GM21360 (cell line): Measurements from ENCODE around the gene BAZ1A.
A peak's percentile ranks its signal among the peaks of the same experiment; 100 is the strongest.

Experiments used
- ATAC-seq: cut with Tn5 transposase; IDR thresholded peaks from one replicate; pipeline ENCODE4 v1.9.1; 2021; ENCODE audit warnings: mild to moderate bottlenecking, moderate library complexity; ENCODE audit not compliant: unreplicated experiment

Gene BAZ1A, protein sequence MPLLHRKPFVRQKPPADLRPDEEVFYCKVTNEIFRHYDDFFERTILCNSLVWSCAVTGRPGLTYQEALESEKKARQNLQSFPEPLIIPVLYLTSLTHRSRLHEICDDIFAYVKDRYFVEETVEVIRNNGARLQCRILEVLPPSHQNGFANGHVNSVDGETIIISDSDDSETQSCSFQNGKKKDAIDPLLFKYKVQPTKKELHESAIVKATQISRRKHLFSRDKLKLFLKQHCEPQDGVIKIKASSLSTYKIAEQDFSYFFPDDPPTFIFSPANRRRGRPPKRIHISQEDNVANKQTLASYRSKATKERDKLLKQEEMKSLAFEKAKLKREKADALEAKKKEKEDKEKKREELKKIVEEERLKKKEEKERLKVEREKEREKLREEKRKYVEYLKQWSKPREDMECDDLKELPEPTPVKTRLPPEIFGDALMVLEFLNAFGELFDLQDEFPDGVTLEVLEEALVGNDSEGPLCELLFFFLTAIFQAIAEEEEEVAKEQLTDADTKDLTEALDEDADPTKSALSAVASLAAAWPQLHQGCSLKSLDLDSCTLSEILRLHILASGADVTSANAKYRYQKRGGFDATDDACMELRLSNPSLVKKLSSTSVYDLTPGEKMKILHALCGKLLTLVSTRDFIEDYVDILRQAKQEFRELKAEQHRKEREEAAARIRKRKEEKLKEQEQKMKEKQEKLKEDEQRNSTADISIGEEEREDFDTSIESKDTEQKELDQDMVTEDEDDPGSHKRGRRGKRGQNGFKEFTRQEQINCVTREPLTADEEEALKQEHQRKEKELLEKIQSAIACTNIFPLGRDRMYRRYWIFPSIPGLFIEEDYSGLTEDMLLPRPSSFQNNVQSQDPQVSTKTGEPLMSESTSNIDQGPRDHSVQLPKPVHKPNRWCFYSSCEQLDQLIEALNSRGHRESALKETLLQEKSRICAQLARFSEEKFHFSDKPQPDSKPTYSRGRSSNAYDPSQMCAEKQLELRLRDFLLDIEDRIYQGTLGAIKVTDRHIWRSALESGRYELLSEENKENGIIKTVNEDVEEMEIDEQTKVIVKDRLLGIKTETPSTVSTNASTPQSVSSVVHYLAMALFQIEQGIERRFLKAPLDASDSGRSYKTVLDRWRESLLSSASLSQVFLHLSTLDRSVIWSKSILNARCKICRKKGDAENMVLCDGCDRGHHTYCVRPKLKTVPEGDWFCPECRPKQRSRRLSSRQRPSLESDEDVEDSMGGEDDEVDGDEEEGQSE (N-terminal part only)

DNA sequence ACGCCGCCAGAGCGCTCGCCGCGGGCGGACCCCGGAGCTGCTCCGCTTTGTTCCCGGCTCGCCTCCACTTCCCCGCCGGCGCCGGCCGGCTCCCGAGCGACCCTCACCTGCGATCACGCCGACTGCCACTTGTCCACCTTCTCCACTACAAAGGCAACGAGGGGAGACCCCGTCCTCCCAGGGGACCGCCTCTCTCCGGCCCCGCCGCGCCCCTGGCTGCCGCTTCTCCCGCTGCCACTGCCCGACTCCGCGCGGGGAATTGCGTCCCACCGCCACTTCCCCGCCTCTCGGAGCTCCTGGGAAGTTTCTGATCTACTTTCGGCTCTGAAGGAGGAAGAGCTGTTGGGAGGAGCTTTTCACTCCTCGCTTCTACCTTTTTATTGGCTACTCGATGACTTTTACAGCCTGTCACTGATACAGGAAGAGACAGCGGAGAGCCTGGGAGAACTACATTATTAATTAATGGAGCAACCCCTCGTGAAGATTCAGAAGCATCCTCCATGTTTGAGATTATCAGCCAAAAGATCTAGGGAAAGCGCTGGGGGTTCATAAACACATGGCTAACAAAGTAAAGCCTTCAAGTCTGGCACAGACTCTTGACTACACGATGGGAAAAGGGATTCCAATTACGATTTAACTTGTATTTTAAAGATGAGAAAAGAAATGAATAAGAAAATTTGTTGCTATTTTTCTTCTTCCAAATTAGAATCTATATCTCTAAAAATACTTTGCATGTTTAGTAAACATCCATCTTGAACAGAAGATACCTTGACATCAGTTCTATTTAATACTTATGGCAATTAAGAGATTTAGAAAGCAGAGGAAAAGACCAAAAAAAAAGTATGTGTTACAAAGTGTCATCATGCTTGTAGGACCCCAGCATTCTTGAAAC lies at the start of gene BAZ1A:
Gene BAZ1A (minus strand): TSS at position 330 of the 892 bp plus-strand sequence. CDS start 756 bp downstream, outside the sequence.
- ATAC-seq: peak; percentile 28

DNA sequence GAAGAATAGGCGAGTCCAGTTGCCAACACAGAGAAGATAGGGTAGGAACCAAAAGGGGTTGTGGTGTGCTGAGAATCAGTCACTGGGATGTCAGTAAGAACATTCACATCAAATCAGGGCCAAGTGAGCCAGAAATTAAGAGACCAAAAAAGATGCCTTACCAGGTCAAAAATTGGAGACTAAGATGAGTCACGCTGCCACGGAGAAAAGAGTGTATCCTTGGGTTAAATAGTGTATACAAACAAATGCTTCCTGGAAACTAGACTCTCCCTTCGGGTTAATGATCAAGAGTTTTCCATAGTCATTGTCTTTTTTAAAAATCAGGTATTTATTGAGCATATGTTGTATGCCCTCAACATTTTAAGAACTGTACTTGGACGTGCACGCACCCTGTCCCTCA lies 45.2 kb upstream of the BAZ1A start:
- no peak for ATAC-seq

DNA sequence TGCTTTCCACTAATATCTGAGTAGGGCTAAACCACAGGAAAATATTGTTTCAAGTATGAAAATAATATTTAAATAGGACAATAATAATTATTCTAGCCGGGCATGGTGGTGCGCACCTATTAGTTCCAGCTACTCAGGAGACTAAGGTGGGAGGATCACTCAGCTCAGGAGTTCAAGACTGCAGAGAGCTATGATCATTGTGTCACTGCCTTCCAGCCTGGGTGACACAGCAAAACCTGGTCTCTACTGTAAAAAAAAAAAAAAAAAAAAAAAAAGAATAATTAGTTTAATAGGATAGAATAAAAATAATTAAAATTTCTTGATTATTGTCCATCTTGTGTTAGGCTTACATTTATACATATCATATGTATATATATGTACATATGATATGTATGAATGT lies 38.5 kb upstream of the BAZ1A start:
- ATAC-seq: no peak

DNA sequence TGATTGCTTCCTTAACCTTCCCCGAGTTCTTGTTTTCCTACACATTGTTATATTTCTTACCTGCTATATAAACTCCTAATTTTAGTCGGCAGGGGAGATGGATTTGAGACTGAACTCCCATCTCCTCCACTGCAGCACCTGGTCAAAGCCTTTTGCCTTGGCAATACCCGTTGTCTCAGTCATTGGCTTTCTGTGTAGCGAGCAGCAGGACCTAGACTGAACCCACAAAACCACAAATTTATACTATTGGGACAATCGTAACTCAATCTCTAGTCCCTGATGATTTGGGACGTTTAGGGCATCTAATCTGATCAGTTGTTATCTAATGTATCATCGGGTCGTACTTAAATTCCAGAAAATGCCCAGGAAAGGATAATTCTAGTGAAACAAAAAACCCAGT lies 37.8 kb upstream of the BAZ1A start:
- ATAC-seq: no peak

DNA sequence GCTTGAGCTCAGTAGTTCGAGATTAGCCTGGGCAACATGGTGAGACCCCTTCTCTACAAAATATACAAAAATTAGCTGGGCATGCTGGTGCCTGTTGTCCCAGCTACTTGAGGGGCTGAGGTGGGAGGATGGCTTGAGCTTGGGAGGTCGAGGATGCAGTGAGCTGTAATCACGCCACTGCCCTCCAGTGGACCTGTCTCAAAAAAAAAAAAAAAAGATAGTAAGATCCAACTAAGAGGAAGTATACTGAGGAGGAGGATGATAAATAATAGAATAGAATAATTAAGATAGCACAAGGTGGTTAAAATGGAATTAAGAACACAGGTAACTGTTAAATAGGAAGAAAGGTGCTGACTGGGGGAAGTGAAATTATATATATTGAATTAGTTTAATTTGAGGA lies 37.0 kb upstream of the BAZ1A start:
- ATAC-seq: no peak

DNA sequence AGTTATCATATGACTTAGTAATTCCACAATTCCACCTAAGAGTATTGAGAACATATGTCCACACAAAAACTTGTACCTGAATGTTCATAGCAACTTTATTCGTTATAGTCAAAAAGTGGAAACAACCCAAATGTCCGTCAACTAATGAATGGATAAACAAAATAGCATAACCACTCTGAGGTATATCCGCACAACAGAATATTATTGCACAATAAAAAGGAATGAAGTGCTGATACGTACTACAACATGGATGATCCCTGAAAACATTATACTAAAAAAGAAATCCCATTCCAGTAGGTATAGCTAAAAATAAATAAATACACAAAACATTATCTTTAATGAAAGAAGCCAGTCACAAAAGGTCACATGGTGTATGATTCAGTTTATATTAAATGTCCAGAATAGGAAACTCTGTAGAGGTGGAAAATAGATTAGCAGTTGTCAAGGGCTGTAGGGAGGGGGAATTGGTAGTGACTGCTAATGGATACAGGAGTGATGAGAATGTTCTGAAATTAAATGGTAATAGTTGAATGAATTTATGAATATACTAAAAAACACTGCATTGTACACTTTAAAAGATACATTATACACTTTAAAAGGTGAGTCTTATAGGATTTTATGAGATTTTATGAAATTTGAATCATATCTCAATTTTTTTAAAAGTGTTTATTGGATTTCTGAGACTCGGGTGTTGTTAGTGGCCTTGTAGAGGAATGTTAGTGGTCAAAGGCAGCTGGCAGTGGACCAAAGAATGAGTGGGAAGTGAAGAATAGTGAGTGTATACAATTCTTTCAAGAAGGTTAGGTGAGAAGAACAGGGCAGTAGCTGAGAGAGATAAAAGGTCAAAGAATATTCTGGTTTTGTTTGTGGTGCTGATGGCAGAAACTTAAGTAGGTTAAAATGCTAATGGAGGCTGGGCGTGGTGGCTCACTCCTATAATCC lies 36.3 kb upstream of the BAZ1A start:
- no peak for ATAC-seq

DNA sequence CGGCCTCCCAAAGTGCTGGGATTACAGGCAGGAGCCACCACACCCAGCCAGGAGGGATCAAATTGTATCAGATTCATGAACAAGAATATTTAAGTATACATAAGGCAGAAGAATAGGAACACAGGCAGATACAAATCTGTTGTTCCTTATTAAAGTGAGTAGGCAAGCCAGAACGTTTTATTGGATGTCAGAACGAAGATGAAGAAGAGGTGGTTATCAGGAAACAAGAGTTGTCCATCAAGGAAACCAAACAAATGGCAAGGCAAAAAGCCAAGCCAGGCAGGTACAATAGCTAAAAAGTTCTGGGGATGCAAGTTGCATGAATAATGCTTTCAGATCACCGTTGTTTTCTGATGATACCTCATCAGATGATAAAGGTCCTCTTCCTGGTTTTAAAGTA lies 31.1 kb upstream of the BAZ1A start:
- ATAC-seq: no peak

DNA sequence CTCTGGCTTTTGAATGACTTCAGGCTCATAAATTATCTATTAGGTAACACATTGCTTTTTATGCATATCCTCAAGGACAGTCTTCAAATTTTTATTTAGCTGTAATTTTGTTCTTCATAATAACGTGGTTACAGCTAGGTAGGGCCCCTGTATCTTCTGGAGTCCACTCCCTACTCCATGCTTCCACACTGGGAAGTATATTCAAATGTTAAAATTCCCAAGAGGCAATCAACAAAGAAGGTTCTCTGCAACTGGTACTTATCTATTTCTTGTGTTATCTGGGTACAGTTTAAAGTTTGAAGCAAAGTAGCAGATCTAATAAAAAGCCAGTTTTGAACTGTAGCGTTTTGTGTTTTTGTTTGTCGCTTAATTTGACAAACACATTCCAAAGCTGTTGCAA lies 20.1 kb upstream of the BAZ1A start:
- no peak for ATAC-seq

DNA sequence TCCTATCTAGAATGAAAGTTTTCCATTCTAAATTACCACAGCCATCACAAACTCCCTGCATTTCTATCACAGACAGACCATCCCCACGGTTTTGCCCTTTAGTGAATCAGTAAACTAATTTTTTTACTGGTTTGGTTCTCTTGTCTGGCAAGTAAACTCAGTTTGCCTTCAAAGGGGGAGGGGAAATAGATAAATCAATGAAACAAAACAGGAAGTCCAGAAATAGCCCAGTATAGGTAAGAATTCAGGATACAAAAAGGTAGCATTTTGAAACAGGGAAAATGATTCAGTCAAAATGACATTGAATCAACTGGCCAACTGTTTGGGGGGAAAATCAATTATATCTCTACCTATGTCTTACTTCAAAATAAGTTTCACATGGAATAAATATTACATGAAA lies 15.8 kb upstream of the BAZ1A start:
- ATAC-seq: no peak

DNA sequence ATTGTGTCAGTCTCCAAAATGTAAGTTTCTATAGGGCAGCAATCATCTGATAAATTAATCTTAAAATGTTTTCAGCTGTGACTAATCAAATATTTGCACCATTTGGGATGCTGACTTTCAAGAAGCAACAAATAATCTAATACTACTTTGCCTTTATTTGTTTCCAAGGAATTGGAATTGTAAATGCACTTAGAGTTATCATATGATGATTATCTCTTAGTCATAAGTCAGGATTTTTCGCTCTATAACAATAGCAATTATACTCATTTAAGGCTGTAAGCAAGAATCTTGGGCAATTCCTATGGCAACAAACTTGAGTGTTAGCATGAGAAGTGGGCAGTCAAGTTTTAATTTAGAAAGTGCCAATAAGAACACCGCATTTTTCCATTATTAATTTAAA lies 13.0 kb upstream of the BAZ1A start:
- no peak for ATAC-seq

DNA sequence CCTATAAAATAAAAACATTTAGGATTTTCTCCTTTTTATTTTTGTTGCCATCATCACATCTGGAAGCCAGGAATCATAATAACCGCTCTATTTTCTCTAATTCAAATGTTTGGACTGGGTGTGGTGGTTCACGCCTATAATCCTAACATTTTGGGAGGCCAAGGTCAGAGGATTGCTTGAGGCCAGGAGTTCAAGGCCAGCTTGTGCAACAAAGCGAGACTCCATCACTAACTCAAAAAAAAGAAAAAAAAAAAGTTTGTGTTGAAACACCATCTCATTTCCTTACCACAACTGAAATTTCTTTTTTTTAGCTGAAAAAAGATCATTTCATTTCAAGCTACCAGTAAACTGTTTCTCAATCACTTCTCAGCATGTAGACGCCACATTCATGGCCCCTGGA lies 8.8 kb upstream of the BAZ1A start:
- no peak for ATAC-seq

DNA sequence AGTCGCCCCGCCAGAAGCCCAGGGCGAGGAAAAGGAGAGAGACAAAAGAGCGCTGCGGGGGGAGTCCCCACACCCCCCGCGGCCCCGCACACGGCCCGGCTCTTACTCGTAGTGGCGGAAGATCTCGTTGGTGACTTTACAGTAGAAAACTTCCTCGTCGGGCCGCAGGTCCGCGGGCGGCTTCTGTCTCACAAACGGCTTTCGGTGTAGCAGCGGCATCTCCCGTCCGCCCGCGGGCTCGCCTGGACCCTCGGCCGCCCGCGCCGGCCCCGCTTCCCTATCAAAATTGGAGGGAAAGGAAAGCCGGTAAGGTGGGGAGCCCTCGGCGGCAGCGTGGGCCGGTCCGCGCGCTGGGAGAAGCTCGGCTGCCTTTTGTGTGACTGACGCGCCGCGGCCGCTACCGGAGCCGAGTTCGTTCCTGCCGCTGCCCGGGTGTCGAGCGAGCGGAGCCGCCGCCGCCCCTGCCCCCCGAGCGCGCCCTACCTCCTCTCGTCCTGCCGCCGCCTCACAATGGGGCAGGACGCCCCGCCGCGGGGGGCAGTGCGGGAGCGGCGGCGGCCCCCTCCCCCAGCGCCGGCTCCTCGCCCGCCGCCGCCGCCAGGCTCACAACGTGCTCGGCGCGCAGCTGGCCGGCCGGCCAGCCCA lies 652 bp downstream of the BAZ1A start:
- peak; percentile 20 for ATAC-seq

DNA sequence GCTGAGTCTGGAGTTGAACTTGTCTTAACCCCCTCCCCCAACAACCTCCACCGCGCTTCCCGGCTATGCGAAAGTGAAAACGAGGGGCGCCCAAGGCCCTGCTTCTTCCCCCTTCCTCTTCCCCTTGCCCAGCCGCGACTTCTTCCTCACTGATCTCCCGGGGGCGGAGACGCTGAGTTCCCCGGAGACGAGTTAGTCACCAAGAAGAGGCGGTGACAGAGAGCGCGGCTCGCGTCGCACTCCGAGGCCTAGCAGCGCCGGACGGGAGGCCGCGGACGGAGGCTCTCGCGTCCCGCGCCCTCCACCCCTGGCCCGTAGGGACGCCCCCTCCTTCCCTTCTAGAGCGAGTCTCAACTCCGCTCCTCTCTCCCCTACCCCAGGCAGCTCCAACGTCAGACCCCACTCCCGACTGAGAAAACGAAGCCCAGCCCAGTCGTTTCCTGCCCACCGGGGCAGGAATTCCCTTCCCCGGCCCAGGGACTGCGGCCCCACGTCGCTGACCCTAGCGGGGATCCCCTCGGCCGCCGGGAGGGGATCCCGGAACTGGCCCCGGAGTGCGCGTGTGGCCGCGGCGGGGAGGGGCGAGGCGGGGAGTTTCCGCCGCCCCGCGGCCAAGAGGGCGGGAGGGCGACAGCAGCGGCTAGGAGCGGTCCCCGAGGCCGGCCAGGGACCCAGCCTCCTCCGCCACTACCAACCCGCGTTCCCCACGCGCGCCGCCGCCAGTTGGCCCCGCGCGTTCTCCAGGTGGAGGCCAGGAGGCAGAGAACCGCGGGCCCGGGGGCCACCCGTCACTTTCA lies 1.4 kb downstream of the BAZ1A start:
- ATAC-seq: peak; percentile 55

DNA sequence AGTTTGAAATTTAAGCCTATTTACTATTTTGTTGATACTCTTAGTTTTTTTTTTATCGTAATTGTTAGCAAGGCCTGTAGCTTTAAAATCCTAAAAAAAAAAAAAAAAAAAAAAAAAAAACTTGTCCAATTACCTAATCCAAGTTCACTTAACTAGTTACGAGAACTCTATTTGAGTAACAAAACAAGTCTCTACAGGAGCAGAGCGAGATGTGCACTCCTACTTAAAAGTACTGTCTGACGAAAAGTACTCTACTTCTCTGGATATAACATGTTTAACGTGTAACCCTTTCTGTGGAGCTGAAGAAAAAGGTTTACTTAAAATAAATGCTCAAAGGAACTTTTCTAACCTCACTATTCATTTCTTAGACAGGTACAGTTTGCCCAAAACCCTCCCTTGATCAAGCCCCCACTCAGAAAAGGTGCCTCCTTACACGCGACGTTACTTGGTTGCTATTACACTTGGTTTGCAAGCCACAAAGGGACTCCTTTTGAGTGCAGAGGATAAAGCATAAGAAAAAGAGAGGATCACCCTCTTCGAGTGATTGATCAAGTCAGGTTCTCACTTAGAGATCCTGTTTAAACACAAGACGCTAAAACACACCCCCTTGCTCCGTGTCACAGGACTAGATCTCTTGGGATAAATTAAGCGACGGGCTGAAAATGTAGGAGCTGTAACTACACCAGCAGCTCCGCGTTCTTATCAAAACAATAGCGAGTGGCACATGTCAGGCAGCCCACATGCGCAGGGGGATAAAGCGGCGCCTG lies 2.2 kb downstream of the BAZ1A start:
- ATAC-seq: peak; percentile 4

DNA sequence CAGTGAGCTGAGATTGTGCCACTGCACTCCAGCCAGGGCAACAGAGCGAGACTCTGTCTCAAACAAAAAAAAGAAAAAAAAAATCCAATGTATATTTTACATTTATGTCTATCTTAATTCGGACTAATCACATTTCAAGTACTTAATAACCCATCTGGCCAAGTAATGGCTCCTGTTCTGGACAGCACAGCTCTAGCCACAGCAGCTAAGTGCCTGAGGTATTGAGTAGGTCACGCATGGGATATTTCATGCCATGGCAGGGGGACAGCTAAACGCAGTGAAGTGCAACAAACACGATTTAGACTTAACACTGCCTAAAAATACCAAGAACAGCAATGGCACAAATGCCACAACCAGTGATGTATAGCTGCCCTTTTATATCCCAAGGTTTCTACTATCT lies 8.0 kb downstream of the BAZ1A start:
- no peak for ATAC-seq

DNA sequence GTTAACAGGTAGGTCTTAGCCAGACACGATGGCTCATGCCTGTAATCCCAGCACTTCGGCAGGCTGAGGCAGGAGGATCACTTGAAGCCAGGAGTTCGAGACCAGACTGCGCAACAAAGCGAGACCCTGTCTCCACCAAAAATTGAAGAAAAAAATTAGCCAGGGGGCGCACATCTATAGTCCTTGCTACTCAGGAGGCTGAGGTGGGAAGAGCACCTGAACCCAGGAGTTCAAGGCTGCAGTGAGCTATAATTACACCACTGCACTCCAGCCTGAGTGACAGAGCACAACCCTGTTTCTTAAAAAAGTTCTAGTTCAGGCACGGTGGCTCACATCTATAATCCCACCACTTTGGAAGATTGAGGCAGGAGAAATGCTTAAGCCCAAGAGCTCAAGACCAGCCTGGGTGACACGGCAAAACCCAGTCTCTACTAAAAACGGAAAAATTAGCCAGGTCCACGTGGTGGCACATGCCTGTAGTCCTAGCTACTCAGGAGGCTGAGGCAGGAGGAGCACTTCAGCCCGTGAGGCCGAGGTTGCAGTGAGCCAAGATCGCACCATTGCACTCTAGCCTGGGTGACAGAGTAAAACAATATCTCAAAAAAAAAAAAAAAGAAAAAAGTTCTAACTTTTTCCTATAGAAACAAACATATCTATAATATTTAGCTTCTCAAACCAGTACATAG lies 9.1 kb downstream of the BAZ1A start:
- no peak for ATAC-seq

DNA sequence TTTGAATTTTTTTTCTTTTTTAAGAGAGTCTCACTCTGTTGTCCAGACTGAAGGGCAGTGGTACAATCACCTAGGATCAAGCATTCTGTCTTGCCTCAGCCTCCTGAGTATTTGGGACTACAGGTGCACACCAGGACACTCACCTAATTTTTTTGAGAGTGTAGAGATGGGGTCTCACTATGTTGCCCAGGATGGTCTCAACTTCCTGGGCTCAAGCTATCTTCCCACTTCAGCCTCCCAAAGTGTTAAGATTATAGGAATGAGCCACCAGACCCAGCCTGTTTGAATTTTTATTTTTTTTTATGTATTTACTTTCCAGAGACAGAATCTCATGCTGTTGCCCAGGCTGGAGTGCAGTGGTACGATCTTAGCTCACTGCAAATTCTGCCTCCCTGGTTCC lies 11.3 kb downstream of the BAZ1A start:
- ATAC-seq: no peak
